Tibial nerve (tissue), 4 donors: ENCODE data around the gene MEIS2.

ENCODE experiments used
- EP300 ChIP-seq, 2 donors: sonication (generic); formaldehyde crosslinking; IDR thresholded peaks; one replicate each; pipeline ENCODE4 v1.6.1; 2017; ENCODE audit warnings: antibody characterized with exemption in 2 of 2, mild to moderate bottlenecking in 1 of 2
- POLR2A ChIP-seq, 2 donors: fragments of 450-650 bp; IDR thresholded peaks; one replicate each; pipeline ENCODE4 v1.6.1; 2017; ENCODE audit warnings: antibody characterized with exemption in 2 of 2, mild to moderate bottlenecking in 2 of 2, moderate library complexity in 2 of 2
- TF ChIP-seq, protein P1 (sequence below), 5 experiments: fragments of 200-600 bp in 3 of 5; fragments of 450-650 bp in 2 of 5; sonication (generic) in 3 of 5; IDR thresholded peaks; one replicate each; pipeline ENCODE4 v1.5.1; 2016 to 2019; ENCODE audit warnings: antibody characterized with exemption in 5 of 5, mild to moderate bottlenecking in 3 of 5, moderate library complexity in 2 of 5

DNA sequence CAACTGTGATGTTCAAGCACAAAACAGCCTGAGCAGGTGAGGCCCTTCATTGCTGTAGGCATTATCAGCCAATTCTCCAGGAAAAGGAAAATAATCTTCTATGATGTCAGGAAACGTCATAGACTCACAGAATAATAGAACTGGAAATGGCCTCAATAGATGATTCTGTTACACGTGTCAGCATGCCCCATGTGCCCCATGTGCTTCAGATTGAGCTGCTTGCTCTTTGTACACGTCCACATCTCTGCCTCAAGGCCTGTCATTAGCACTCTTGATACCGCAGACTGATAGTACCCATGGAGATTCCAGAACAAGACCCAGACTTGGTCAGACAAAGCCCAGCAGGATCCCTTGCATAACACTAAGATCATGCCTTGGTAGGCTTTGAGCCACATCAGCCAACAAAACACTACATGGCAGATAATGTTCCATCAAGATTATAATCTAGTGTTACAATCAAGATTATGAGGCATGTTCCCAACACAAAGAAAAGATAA is 95.9 kb downstream of the MEIS2 start:
- TF ChIP-seq, protein P1, sequence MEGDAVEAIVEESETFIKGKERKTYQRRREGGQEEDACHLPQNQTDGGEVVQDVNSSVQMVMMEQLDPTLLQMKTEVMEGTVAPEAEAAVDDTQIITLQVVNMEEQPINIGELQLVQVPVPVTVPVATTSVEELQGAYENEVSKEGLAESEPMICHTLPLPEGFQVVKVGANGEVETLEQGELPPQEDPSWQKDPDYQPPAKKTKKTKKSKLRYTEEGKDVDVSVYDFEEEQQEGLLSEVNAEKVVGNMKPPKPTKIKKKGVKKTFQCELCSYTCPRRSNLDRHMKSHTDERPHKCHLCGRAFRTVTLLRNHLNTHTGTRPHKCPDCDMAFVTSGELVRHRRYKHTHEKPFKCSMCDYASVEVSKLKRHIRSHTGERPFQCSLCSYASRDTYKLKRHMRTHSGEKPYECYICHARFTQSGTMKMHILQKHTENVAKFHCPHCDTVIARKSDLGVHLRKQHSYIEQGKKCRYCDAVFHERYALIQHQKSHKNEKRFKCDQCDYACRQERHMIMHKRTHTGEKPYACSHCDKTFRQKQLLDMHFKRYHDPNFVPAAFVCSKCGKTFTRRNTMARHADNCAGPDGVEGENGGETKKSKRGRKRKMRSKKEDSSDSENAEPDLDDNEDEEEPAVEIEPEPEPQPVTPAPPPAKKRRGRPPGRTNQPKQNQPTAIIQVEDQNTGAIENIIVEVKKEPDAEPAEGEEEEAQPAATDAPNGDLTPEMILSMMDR (IDR thresholded peaks at IDR 0.05), result no peak
- TF ChIP-seq EP300 (IDR thresholded peaks at IDR 0.05), result no peak
- no peak for TF ChIP-seq POLR2A (IDR thresholded peaks at IDR 0.05)
